ENCODE measurements around the gene GARIN5B. TPM values are rescaled to one million over a fixed set of nuclear protein-coding genes. Genes with fewer than 3 reads are reported as not detected.

GARIN5B gene
- total RNA-seq, 1 experiment from 2014 or later: not detected

- Mint-ChIP-seq H3K4me3 (peak within 1 kb of the TSS; percentile 62), H3K4me1 (peaks cover 47% of the 10 kb centered on the region), H3K27me3 (ENCODE audit: low read depth) (peaks cover 59% of the 10 kb centered on the region), H3K36me3 (no peaks in the 10 kb centered on the region), H3K9me3 (no peaks in the 10 kb centered on the region), H3K27ac (no peak within 1 kb of the TSS)
- CTCF ChIA-PET: interaction anchor here (0.7 to 1.4 kb wide), 6 partner anchors 8 to 127 kb away, joined by 3 to 5 read pairs (median 3); partner anchors contain the start of gene TMEM238
- POLR2A ChIA-PET: interaction anchor here (0.7 kb wide), 1 partner anchor 20 kb away, joined by 5 read pairs; no protein-coding TSS in a partner anchor
- TF ChIP-seq STAT6 (CRISPR knock-in tag; conservative IDR thresholded peaks at IDR 0.05; ENCODE audit: low read depth) (no peak), ZNF121 (CRISPR knock-in tag; IDR thresholded peaks at IDR 0.05) (peak; percentile 94)
- ATAC-seq (peak; percentile 40), DNase-seq (ENCODE audit: low spot score) (peak; percentile 51)
Observed at GRCh38 chr19:55376241-55376933, 13.3 kb upstream of the GARIN5B start, which contains the start of gene TMEM190. Gene TMEM190, plus strand, starts transcription at chr19:55376826. Its CDS starts 28 bp downstream, at chr19:55376854.

- no peak for TF ChIP-seq USF2 (CRISPR knock-in tag; IDR thresholded peaks at IDR 0.05)
- no peak for TF ChIP-seq ATF1 (CRISPR knock-in tag; IDR thresholded peaks at IDR 0.05)
- TF ChIP-seq AFF4 (CRISPR knock-in tag; IDR thresholded peaks at IDR 0.05; ENCODE audit: borderline replicate concordance): no peak
- no peak for TF ChIP-seq CBFB (CRISPR knock-in tag; IDR thresholded peaks at IDR 0.05; ENCODE audit: low read depth)
- TF ChIP-seq ATF3 (CRISPR knock-in tag; conservative IDR thresholded peaks at IDR 0.05): no peak
- TF ChIP-seq SP1 (CRISPR knock-in tag; conservative IDR thresholded peaks at IDR 0.05): no peak
- no peak for TF ChIP-seq OVOL2 (CRISPR knock-in tag; IDR thresholded peaks at IDR 0.05; ENCODE audit: borderline replicate concordance)
- no peak for TF ChIP-seq FOXP4 (CRISPR knock-in tag; IDR thresholded peaks at IDR 0.05)
- TF ChIP-seq ZSCAN18 (CRISPR knock-in tag; IDR thresholded peaks at IDR 0.05): no peak
- no peak for TF ChIP-seq PREB (CRISPR knock-in tag; IDR thresholded peaks at IDR 0.05; ENCODE audit: borderline replicate concordance)
- TF ChIP-seq MAX (CRISPR knock-in tag; IDR thresholded peaks at IDR 0.05): no peak
- TF ChIP-seq E2F4 (CRISPR knock-in tag; IDR thresholded peaks at IDR 0.05; ENCODE audit: borderline replicate concordance, low read depth): no peak
- DNase-seq (ENCODE audit: low spot score): no peak
- Mint-ChIP-seq H3K36me3 (no peaks in the 10 kb centered on the region), H3K9me3 (no peaks in the 10 kb centered on the region), H3K27me3 (ENCODE audit: low read depth) (peaks cover 63% of the 10 kb centered on the region), H3K4me1 (peaks cover 47% of the 10 kb centered on the region), H3K4me3 (peak overlapping the region; percentile 57), H3K27ac (0 out of 2 replicates have a peak overlapping the region, but pooled peaks have one; percentile 8)
- ChIA-PET POLR2A (interaction anchor here (1.5 kb wide), 1 partner anchor 25 kb away, joined by 15 read pairs; no protein-coding TSS in a partner anchor), CTCF (no interaction called here)
- no peak for ATAC-seq
Observed at GRCh38 chr19:55373993-55374757, 11.1 kb upstream of the GARIN5B start.

Data from WTC11 (cell line).